ENCODE measurements around the gene FOXO3.
"Not testable (repeated sequence)": the region's sequence is repeated elsewhere in the genome, so short reads cannot be mapped to it uniquely, and the experiment has no call there.

The FOXO3 gene

GRCh38 chr6:108660251-108660650, 99.5 kb downstream of the FOXO3 start:
- TF ChIP-seq, protein P1, sequence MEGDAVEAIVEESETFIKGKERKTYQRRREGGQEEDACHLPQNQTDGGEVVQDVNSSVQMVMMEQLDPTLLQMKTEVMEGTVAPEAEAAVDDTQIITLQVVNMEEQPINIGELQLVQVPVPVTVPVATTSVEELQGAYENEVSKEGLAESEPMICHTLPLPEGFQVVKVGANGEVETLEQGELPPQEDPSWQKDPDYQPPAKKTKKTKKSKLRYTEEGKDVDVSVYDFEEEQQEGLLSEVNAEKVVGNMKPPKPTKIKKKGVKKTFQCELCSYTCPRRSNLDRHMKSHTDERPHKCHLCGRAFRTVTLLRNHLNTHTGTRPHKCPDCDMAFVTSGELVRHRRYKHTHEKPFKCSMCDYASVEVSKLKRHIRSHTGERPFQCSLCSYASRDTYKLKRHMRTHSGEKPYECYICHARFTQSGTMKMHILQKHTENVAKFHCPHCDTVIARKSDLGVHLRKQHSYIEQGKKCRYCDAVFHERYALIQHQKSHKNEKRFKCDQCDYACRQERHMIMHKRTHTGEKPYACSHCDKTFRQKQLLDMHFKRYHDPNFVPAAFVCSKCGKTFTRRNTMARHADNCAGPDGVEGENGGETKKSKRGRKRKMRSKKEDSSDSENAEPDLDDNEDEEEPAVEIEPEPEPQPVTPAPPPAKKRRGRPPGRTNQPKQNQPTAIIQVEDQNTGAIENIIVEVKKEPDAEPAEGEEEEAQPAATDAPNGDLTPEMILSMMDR (conservative IDR thresholded peaks at IDR 0.05; ENCODE audit: low read depth, low read length): no peak
- no peak overlapping the region for H3K4me3 ChIP-seq (ENCODE audit: low read length)
- no peak for DNase-seq (ENCODE audit: low read depth)

GRCh38 chr6:108661430-108661829, 100.7 kb downstream of the FOXO3 start:
- DNase-seq (ENCODE audit: low read depth): no peak
- no peak overlapping the region for H3K4me3 ChIP-seq (ENCODE audit: low read length)
- TF ChIP-seq, protein P1 (conservative IDR thresholded peaks at IDR 0.05; ENCODE audit: low read depth, low read length): no peak

GRCh38 chr6:108661982-108662381, 101.3 kb downstream of the FOXO3 start:
- TF ChIP-seq, protein P1 (conservative IDR thresholded peaks at IDR 0.05; ENCODE audit: low read depth, low read length): no peak
- no peak overlapping the region for H3K4me3 ChIP-seq (ENCODE audit: low read length)
- DNase-seq (ENCODE audit: low read depth): no peak

DNA sequence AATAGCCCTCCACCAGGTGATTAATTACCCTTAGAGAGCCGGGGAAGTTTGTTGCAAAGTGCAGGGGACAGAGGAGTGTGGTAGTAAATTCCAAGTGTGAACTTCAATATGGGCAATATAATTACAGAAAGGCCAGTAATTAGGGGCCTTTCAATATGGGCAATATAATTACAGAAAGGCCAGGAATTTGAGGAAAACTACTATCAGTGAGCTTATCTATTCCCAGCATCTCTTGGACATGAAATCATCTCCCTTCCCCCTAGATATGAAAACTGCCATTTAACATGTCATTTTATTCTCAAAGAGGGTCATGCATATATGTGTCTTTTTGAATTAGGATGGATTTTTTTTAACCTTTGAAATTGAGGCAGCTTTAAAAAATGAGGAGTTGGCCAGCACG, 102.0 kb downstream of the FOXO3 start:
- TF ChIP-seq, protein P1 (conservative IDR thresholded peaks at IDR 0.05; ENCODE audit: low read depth, low read length): no peak
- no peak for DNase-seq (ENCODE audit: low read depth)
- no peak overlapping the region for H3K4me3 ChIP-seq (ENCODE audit: low read length)

GRCh38 chr6:108663494-108664064, 102.9 kb downstream of the FOXO3 start:
- not testable (repeated sequence) for DNase-seq (ENCODE audit: low read depth); H3K4me3 ChIP-seq (ENCODE audit: low read length)

DNA sequence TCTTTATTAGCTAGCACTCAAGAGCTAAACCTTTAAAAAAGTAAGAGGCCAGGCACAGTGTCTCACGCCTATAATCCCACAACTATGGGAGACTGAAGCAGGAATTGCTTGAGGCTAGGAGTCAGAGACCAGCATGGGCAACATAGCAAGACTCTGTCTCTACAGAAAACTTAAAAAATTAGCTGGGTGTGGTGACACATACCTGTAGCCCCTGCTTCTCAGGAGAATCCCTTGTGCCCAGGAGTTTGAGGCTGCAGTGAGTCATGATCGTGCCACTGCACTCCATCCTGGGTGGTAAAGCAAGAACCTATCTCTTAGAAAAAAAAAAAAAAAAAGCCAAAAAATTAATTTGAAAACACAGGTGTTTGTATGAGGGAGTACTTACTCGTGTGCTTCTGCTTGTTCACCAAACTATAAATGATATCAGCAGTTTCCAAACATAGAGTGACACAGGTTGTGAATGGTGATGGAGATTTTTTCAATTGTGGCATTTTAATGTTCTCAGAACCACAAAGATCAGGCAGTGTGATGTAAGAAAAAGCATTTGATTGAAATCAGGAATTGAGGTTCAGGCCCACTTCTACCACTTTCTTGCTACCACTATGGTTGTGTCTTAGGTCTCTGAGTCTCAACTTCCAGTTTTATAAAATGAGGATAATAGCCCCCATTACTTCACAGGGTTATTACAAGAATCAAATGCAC, 104.9 kb downstream of the FOXO3 start:
- no peak overlapping the region for H3K4me3 ChIP-seq (ENCODE audit: low read length)
- no peak for DNase-seq (ENCODE audit: low read depth)
- TF ChIP-seq, protein P1 (conservative IDR thresholded peaks at IDR 0.05; ENCODE audit: low read depth, low read length): no peak

DNA sequence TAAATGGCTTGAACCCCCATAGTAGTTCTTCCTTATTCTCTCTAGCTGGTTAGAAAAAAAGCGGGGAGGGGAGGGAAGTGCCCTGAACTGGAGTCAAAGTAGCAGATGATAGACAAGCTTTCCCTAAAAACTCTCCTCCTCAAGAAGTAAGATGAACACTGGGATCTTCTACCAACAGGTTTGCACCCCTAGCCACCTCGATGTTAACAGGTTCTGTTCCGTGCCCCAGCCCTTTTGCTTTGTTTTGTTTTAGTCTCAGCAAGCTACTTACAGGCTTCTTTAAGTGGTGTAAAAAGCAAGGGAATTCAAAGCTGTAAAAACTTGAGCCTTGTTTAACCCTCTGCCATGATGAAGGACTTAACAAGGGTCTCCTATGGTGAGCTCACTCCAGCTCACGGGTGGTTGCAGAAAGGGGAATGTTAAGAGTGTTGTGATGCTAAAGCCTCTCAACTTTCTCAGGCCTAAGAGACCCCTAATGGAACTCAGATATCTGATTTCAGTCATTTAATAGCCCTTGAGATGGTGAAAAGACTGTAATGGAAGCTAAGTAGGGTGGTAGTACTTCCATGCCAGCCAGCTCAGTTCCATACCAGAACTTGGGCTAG, 106.0 kb downstream of the FOXO3 start:
- TF ChIP-seq, protein P1 (conservative IDR thresholded peaks at IDR 0.05; ENCODE audit: low read depth, low read length): no peak
- DNase-seq (ENCODE audit: low read depth): no peak
- no peak overlapping the region for H3K4me3 ChIP-seq (ENCODE audit: low read length)

Measured in retinal pigment epithelial cell (primary cell).